Osteoblast (primary cell): Measurements from ENCODE around the gene CFAP57. TPM values are rescaled to one million over a fixed set of nuclear protein-coding genes. Genes with fewer than 3 reads are reported as not detected.

Experiments used
- DNase-seq: peaks from one replicate; pipeline ENCODE4 v3.0.0; 2011; ENCODE audit warnings: low spot score, mixed read lengths; ENCODE audit not compliant: insufficient read length; ENCODE audit errors: missing footprints
- H2AFZ ChIP-seq: 2 replicates; pipeline ENCODE4 v1.6.0; 2011; ENCODE audit warnings: mild to moderate bottlenecking, low read length
- H3K27ac ChIP-seq: 2 replicates; pipeline ENCODE4 v1.5.1; 2011; ENCODE audit warnings: mild to moderate bottlenecking, low read depth, low read length, moderate library complexity
- H3K27me3 ChIP-seq: 2 replicates; pipeline ENCODE4 v1.6.0; 2012; ENCODE audit warnings: mild to moderate bottlenecking, control low read depth, inconsistent platforms, low read length, moderate library complexity; ENCODE audit not compliant: insufficient read depth
- H3K36me3 ChIP-seq: 2 replicates; pipeline ENCODE4 v1.5.1; 2011; ENCODE audit warnings: mild to moderate bottlenecking, low read length, control low read depth, moderate library complexity; ENCODE audit not compliant: insufficient read depth
- H3K4me1 ChIP-seq: 2 replicates; pipeline ENCODE4 v1.5.1; 2011; ENCODE audit warnings: mild to moderate bottlenecking, low read length, control low read depth, moderate library complexity; ENCODE audit not compliant: insufficient read depth
- H3K4me2 ChIP-seq: 2 replicates; pipeline ENCODE4 v1.6.0; 2011; ENCODE audit warnings: mild to moderate bottlenecking, low read length; ENCODE audit not compliant: insufficient read depth
- H3K4me3 ChIP-seq: fragments of 200-600 bp; sonication (generic); 3 replicates; pipeline ENCODE4 v1.5.1; 2012; ENCODE audit warnings: mild to moderate bottlenecking, low read length, inconsistent platforms; ENCODE audit not compliant: insufficient read depth
- H3K79me2 ChIP-seq: 2 replicates; pipeline ENCODE4 v1.6.0; 2012; ENCODE audit warnings: mild to moderate bottlenecking, low read length, control low read depth, inconsistent platforms; ENCODE audit not compliant: insufficient read depth
- H3K9me3 ChIP-seq: 2 replicates; pipeline ENCODE4 v1.5.1; 2011; ENCODE audit warnings: low read depth, low read length, control low read depth
- H4K20me1 ChIP-seq: 2 replicates; pipeline ENCODE4 v1.6.0; 2012; ENCODE audit warnings: mild to moderate bottlenecking, low read length, control low read depth; ENCODE audit not compliant: insufficient read depth
- CTCF ChIP-seq: IDR thresholded peaks from 2 replicates; pipeline ENCODE4 v1.5.1; 2011; ENCODE audit warnings: mild to moderate bottlenecking, low read depth, low read length, moderate library complexity; ENCODE audit errors: extremely low read depth
- total RNA-seq: library from RNA; depleted of rRNA; stranded (reverse); fragments of >200 nt; gene quantifications from 2 replicates; pipeline ENCODE4 v1.2.3, GENCODE V29; 2012

CFAP57 gene
- total RNA-seq, 1 donor = under 0.01 TPM

GRCh38 chr1:43247256-43247921, 75.3 kb downstream of the CFAP57 start:
- Histone ChIP-seq H2AFZ (no peak overlapping the region), H3K27me3 (peaks cover 3% of the 10 kb centered on the region), H3K27ac (no peak overlapping the region), H4K20me1 (no peaks in the 10 kb centered on the region), H3K9me3 (no peaks in the 10 kb centered on the region), H3K4me1 (no peaks in the 10 kb centered on the region), H3K4me3 (no peak overlapping the region), H3K79me2 (no peaks in the 10 kb centered on the region), H3K4me2 (no peak overlapping the region), H3K36me3 (no peaks in the 10 kb centered on the region)
- no peak for DNase-seq
- no peak for TF ChIP-seq CTCF

- Histone ChIP-seq H3K4me1 (no peaks in the 10 kb centered on the region), H2AFZ (no peak overlapping the region), H3K4me2 (no peak overlapping the region), H4K20me1 (no peaks in the 10 kb centered on the region), H3K9me3 (no peaks in the 10 kb centered on the region), H3K79me2 (no peaks in the 10 kb centered on the region), H3K27ac (no peak overlapping the region), H3K27me3 (peaks cover 20% of the 10 kb centered on the region), H3K4me3 (no peak overlapping the region), H3K36me3 (no peaks in the 10 kb centered on the region)
- TF ChIP-seq CTCF = no peak
- DNase-seq = no peak
These were observed 78.2 kb downstream of the CFAP57 start for GRCh38 chr1:43250351-43250761.

GRCh38 chr1:43251024-43251423, 78.9 kb downstream of the CFAP57 start:
- no peaks in the 10 kb centered on the region for H3K79me2 ChIP-seq
- no peak overlapping the region for H3K4me3 ChIP-seq
- no peaks in the 10 kb centered on the region for H3K9me3 ChIP-seq
- H3K4me2 ChIP-seq = no peak overlapping the region
- H3K4me1 ChIP-seq = no peaks in the 10 kb centered on the region
- H2AFZ ChIP-seq = no peak overlapping the region
- peaks cover 24% of the 10 kb centered on the region for H3K27me3 ChIP-seq
- H3K27ac ChIP-seq = no peak overlapping the region
- no peak for DNase-seq
- TF ChIP-seq CTCF = no peak
- H3K36me3 ChIP-seq = no peaks in the 10 kb centered on the region
- H4K20me1 ChIP-seq = no peaks in the 10 kb centered on the region

- Histone ChIP-seq H4K20me1 (no peaks in the 10 kb centered on the region), H3K79me2 (no peaks in the 10 kb centered on the region), H3K4me3 (no peak overlapping the region), H3K36me3 (no peaks in the 10 kb centered on the region), H2AFZ (no peak overlapping the region), H3K27me3 (peaks cover 24% of the 10 kb centered on the region), H3K4me1 (no peaks in the 10 kb centered on the region), H3K4me2 (no peak overlapping the region), H3K9me3 (no peaks in the 10 kb centered on the region), H3K27ac (no peak overlapping the region)
- TF ChIP-seq CTCF = no peak
- DNase-seq = no peak
These were observed 80.1 kb downstream of the CFAP57 start for GRCh38 chr1:43252225-43252624.
